Bronchial epithelial cell (primary cell): Measurements from ENCODE around the gene NOS1AP. TPM values are rescaled to one million over a fixed set of nuclear protein-coding genes. Genes with fewer than 3 reads are reported as not detected.

ENCODE experiments used
- DNase-seq: peaks from one replicate; pipeline ENCODE4 v3.0.0-alpha.2; 2010; ENCODE audit warnings: low read depth
- FAIRE-seq: peaks from 2 replicates; lab custom pipeline; 2011; peaks lifted over from hg19 to GRCh38; lab: Jason Lieb, UNC
- H3K27me3 ChIP-seq: 2 replicates; pipeline ENCODE4 v1.5.1; 2011; ENCODE audit warnings: low read length; ENCODE audit not compliant: control insufficient read depth, insufficient read depth
- H3K36me3 ChIP-seq: 2 replicates; pipeline ENCODE4 v1.5.1; 2011; ENCODE audit warnings: low read length; ENCODE audit not compliant: control insufficient read depth, insufficient read depth
- H3K4me3 ChIP-seq: 2 replicates; pipeline ENCODE4 v1.5.1; 2011; ENCODE audit warnings: mild to moderate bottlenecking, low read depth, low read length, control low read depth
- CTCF ChIP-seq: IDR thresholded peaks from 2 replicates; pipeline ENCODE4 v1.5.1; 2011; ENCODE audit warnings: mild to moderate bottlenecking, moderate library complexity, low read length, control low read depth, inconsistent platforms; ENCODE audit not compliant: insufficient read depth, severe bottlenecking
- total RNA-seq: library from RNA; depleted of rRNA; stranded (reverse); fragments of >200 nt; gene quantifications from 2 replicates; pipeline ENCODE4 v1.2.1, GENCODE V29; 2014

Gene NOS1AP
- total RNA-seq, 1 donor from 2014 or later: 1.3 TPM

- no peak for DNase-seq
- FAIRE-seq: peak; percentile 32
- Histone ChIP-seq H3K4me3 (no peak overlapping the region), H3K27me3 (peaks cover 2% of the 10 kb centered on the region), H3K36me3 (no peaks in the 10 kb centered on the region)
- TF ChIP-seq CTCF: no peak
Measured at GRCh38 chr1:162284206-162284955, 214.9 kb downstream of the NOS1AP start.

- no peak for TF ChIP-seq CTCF
- peak; percentile 76 for DNase-seq
- peak; percentile 94 for FAIRE-seq
- H3K27me3 ChIP-seq: peaks cover 2% of the 10 kb centered on the region
- no peaks in the 10 kb centered on the region for H3K36me3 ChIP-seq
- H3K4me3 ChIP-seq: no peak overlapping the region
Measured at GRCh38 chr1:162285149-162285561, 215.7 kb downstream of the NOS1AP start.

- FAIRE-seq (no peak), DNase-seq (no peak)
- TF ChIP-seq CTCF: no peak
- H3K27me3 ChIP-seq: peaks cover 2% of the 10 kb centered on the region
- H3K4me3 ChIP-seq: no peak overlapping the region
- no peaks in the 10 kb centered on the region for H3K36me3 ChIP-seq
Measured at GRCh38 chr1:162291000-162291399, 221.5 kb downstream of the NOS1AP start.

- TF ChIP-seq CTCF: no peak
- FAIRE-seq (no peak), DNase-seq (peak; percentile 74)
- Histone ChIP-seq H3K27me3 (no peaks in the 10 kb centered on the region), H3K4me3 (no peak overlapping the region), H3K36me3 (no peaks in the 10 kb centered on the region)
Measured at GRCh38 chr1:162292422-162292849, 222.9 kb downstream of the NOS1AP start.

GRCh38 chr1:162293073-162293692, 223.7 kb downstream of the NOS1AP start:
- H3K36me3 ChIP-seq: no peaks in the 10 kb centered on the region
- FAIRE-seq (no peak), DNase-seq (no peak)
- TF ChIP-seq CTCF: no peak
- no peak overlapping the region for H3K4me3 ChIP-seq
- H3K27me3 ChIP-seq: no peaks in the 10 kb centered on the region
